GM18508 (cell line): ENCODE measurements around the gene SPA17.

Source experiments
- ATAC-seq: cut with Tn5 transposase; IDR thresholded peaks from one replicate; pipeline ENCODE4 v1.9.1; 2021; ENCODE audit warnings: moderate number of reproducible peaks; ENCODE audit not compliant: insufficient read depth, unreplicated experiment

The SPA17 gene

GRCh38 chr11:124719534-124719933 lies 45.8 kb downstream of the SPA17 start:
- no peak for ATAC-seq

- no peak for ATAC-seq
Measured at GRCh38 chr11:124722176-124722575, 48.5 kb downstream of the SPA17 start.

- ATAC-seq = peak; percentile 94
Measured at GRCh38 chr11:124724979-124725718, 51.4 kb downstream of the SPA17 start.

- ATAC-seq = no peak
Measured at GRCh38 chr11:124725719-124726105, 52.0 kb downstream of the SPA17 start.

DNA sequence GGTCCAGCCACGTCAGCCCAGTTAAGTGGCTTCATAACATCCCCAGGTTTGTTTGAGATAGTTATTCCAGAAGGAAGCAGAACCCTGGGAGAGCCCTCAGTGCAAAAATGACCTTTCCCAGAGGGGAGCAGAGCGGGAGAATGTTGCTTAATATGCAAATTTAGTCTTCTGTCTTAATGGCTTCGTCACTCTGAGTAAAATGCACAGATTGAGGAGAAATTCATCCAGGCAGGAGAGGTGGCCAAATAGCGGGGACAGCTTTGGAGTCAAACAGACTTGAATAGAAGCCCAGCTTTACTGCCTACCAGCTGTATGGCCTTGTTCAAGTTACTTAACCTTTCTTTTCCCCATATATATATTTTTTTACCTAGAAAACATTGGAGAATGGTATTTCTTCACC lies 53.8 kb downstream of the SPA17 start:
- no peak for ATAC-seq

GRCh38 chr11:124728134-124728533 lies 54.4 kb downstream of the SPA17 start:
- ATAC-seq = no peak

DNA sequence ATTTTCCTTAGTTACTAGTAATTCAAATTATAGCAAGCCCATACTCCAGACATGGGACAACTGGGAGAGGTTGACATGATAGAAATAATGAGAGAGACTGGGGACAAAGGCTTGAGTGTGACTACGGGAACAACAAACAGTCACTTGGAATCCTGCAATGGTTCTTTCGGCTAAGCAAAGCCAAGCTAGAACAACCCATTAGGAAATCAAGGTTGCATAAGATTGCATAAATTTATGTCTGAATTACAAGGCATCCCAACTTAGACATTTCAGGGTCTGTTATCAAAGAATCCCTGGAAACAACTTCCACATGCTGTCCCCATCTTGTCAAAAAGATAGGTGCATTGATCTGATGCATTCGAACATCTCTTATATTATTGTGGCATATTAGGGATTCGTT lies 55.9 kb downstream of the SPA17 start:
- ATAC-seq = no peak

DNA sequence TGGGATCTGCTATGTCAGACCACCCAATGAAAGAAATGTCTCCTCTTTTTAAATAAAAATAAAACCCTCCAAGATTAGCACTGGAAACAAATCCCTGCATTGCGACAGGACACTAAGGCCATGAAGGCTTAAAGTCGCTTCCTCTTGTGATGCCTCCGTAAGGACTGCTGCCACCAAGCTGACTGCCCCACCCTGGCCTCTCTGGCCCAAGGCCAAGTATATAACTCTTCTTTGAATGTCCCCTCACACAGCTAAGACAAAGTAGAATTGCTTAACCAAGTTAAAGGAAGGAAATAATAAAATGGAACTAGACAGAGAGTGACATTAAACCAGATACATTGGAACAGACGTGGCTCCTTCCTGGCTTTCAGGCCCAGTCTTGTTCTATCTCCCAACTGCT lies 58.5 kb downstream of the SPA17 start:
- ATAC-seq = no peak

GRCh38 chr11:124736736-124737135 lies 63.0 kb downstream of the SPA17 start:
- no peak for ATAC-seq

DNA sequence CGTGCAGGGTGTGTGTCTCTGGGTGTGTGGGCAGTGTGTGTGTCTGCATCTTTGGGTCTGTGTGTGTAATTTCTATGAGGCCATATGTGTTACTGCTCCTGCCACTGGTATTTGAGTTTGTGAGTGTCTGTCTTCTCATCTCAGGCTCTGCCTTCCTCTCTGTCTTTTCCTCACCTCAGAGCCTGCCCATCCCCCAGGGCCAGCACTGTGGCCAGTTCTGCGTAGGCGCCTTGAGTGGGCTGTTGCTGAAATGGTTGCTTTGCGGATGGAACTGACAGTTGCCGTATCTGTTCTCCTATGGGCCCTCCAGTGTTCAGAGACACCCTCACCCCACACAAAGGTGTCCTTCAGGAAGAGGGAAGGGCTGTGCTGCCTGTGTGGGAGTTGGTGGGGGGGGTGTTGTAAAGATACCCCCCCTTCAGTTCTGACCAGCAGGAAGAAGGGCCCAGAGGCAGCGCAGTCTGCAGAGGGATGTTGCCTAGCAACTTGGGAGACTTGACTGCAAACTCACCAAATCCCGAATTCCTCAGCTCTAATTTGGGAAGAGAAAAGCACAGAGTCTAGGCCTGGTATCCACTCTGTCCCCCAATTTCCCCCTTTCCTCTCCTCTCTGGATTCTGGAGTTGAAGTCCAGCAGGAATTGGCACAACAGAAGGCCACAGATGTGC lies 64.1 kb downstream of the SPA17 start:
- ATAC-seq = no peak

- no peak for ATAC-seq
Measured at GRCh38 chr11:124738713-124739478, 65.2 kb downstream of the SPA17 start.

GRCh38 chr11:124739479-124740276 lies 66.0 kb downstream of the SPA17 start, which contains the start of gene NRGN:
Gene NRGN (plus strand): TSS chr11:124739942. CDS start chr11:124740085, 143 bp downstream.
- peak; percentile 65 for ATAC-seq

GRCh38 chr11:124740277-124740882 lies 66.7 kb downstream of the SPA17 start:
- peak; percentile 36 for ATAC-seq

GRCh38 chr11:124742555-124742954 lies 68.9 kb downstream of the SPA17 start:
- no peak for ATAC-seq

DNA sequence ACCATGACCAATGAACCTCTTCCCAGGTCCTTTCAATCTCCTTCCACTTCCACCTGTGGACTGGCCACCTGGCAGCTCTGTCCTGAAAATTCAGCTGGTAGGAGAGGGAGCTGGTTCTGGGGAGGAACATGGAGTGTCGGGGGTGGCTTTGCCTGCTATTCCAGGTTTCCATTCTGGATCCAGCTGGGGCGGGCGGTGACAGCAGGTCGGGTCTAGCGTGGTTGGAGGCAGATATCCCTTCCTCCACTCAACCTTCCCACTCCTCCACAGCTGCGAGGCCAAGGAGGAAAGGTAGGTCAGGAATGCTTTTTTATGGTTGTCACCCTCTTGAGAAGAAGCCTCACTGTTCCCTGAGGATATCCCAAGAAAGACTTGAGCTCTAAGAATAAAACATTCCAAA lies 69.3 kb downstream of the SPA17 start:
- no peak for ATAC-seq

- ATAC-seq = no peak
Measured at GRCh38 chr11:124745270-124745834, 71.6 kb downstream of the SPA17 start.

GRCh38 chr11:124745835-124746620 lies 72.3 kb downstream of the SPA17 start:
- peak; percentile 6 for ATAC-seq

DNA sequence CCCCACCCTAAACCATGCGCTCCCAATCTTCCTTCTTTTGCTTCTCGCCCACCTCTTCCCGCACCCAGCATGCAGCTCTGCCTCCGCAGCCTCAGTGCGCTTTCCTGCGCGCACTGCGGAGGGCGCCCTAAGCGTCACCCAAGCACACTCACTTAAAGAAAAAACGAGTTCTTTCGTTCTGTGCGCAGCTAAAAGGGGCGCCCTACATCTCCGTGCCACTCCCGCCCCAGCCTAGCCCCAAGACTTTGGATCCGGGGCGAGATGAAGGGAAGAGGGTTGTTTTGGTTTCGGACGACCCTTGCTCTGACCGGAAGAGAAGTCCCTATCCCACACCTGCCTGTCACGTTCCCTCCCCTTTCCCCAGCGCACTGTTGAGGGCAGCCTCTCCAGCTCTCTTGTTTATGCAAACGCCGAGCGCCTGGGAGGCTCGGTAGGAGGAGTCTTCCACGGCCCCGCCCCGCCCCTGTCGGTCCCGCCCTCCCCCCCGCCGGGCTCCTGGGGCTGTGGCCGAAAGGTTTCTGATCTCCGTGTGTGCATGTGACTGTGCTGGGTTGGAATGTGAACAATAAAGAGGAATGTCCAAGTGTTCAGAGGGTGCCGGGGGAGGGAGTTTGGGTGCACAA lies 73.0 kb downstream of the SPA17 start:
- ATAC-seq = peak; percentile 68
